ENCODE results near the gene PTK7.

DNA sequence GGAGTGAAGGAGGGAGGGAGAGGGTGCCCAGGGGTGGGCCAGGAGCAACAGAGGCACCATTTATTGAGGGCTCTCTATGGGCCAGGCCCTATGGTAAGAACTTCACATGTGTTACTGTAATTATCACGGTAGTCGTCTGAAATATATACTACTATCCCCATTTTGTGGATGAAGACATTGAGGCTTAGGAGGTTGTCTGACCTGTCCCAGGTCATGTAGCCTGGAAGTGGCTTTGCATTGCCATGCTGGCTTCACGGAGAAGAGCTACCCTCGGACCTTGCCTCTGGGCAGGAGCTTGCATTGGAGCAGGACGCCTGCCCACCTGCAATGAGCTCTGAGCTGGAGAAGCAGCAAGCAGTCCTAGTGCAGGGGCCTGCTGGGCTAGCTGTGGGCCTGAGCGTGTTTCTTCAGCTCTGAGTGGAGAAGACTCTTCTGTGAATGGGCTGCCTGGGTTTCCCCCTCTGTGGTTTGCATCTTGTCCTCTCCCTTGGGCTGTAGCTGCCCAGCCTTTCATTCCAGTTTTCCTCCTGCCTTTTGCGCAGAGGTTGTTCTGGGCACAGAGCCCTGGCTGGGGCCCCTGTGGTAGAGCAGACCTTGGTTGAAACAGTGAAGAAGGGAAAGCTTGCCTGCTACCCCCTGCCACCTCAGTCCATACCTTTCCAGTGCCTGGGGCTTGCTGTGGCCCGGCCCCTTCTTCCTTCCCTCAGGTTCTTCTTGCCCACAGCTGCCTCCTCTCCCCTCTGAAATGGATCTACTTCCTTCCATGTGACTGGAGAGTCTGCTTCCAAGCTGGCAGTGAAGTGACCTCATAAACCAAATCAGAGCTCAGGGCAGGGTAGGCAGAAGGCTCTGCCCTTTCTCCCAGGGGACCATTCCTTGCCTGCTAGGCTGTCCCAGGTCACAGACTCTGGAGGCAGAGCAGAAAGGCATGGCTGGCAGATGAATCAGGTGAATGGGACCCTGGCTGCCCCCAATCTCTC, 70.9 kb downstream of the PTK7 start:
- TF ChIP-seq MAX (IDR thresholded peaks at IDR 0.05; ENCODE audit: insufficient read depth, insufficient read length) (no peak), POLR2A (IDR thresholded peaks at IDR 0.05; ENCODE audit: low read depth, low read length) (no peak), CTCF (IDR thresholded peaks at IDR 0.05; ENCODE audit: extremely low read depth in 1 of 2, insufficient read depth in 1 of 2, low read depth in 1 of 2, low read length in 2 of 2) (no peak), EZH2 (IDR thresholded peaks at IDR 0.05; ENCODE audit: borderline replicate concordance, low read depth, low read length, severe bottlenecking) (no peak), GATA2 (IDR thresholded peaks at IDR 0.05; ENCODE audit: insufficient read depth, insufficient read length, low read depth, low read length) (no peak), JUN (IDR thresholded peaks at IDR 0.05; ENCODE audit: borderline replicate concordance, insufficient read depth, insufficient read length, low read depth) (no peak)
